Measurements from ENCODE around the gene RASGRF2.
A peak's percentile ranks its signal among the peaks of the same experiment; 100 is the strongest.

The RASGRF2 gene

GRCh38 chr5:81136557-81136956, 176.4 kb downstream of the RASGRF2 start:
- in situ Hi-C loops (cut with HindIII; ENCODE audit: low sequenced_read_pairs): no loop called here
- no peak overlapping the region for H3K4me3 ChIP-seq (ENCODE audit: low read depth, low read length)
- TF ChIP-seq CTCF (IDR thresholded peaks at IDR 0.05; ENCODE audit: low read depth, low read length, missing control alignments): no peak
- no peak for DNase-seq (ENCODE audit: low read depth)

GRCh38 chr5:81137833-81138232, 177.7 kb downstream of the RASGRF2 start:
- in situ Hi-C loops (cut with HindIII; ENCODE audit: low sequenced_read_pairs): no loop called here
- no peak for TF ChIP-seq CTCF (IDR thresholded peaks at IDR 0.05; ENCODE audit: low read depth, low read length, missing control alignments)
- no peak for DNase-seq (ENCODE audit: low read depth)
- no peak overlapping the region for H3K4me3 ChIP-seq (ENCODE audit: low read depth, low read length)

GRCh38 chr5:81140441-81140840, 180.3 kb downstream of the RASGRF2 start:
- no peak for DNase-seq (ENCODE audit: low read depth)
- TF ChIP-seq CTCF (IDR thresholded peaks at IDR 0.05; ENCODE audit: low read depth, low read length, missing control alignments): no peak
- H3K4me3 ChIP-seq (ENCODE audit: low read depth, low read length): no peak overlapping the region
- in situ Hi-C loops (cut with HindIII; ENCODE audit: low sequenced_read_pairs): no loop called here

GRCh38 chr5:81140943-81141342, 180.8 kb downstream of the RASGRF2 start:
- no peak for TF ChIP-seq CTCF (IDR thresholded peaks at IDR 0.05; ENCODE audit: low read depth, low read length, missing control alignments)
- H3K4me3 ChIP-seq (ENCODE audit: low read depth, low read length): no peak overlapping the region
- in situ Hi-C loops (cut with HindIII; ENCODE audit: low sequenced_read_pairs): no loop called here
- DNase-seq (ENCODE audit: low read depth): peak; percentile 79

GRCh38 chr5:81142108-81142507, 181.9 kb downstream of the RASGRF2 start:
- in situ Hi-C loops (cut with HindIII; ENCODE audit: low sequenced_read_pairs): no loop called here
- no peak for TF ChIP-seq CTCF (IDR thresholded peaks at IDR 0.05; ENCODE audit: low read depth, low read length, missing control alignments)
- DNase-seq (ENCODE audit: low read depth): no peak
- no peak overlapping the region for H3K4me3 ChIP-seq (ENCODE audit: low read depth, low read length)

- no peak for DNase-seq (ENCODE audit: low read depth)
- no peak overlapping the region for H3K4me3 ChIP-seq (ENCODE audit: low read depth, low read length)
- in situ Hi-C loops (cut with HindIII; ENCODE audit: low sequenced_read_pairs): no loop called here
- no peak for TF ChIP-seq CTCF (IDR thresholded peaks at IDR 0.05; ENCODE audit: low read depth, low read length, missing control alignments)
Observed at GRCh38 chr5:81145329-81145935, 185.3 kb downstream of the RASGRF2 start.
